HG02981 (cell line): ENCODE data around the gene FRG2B.
"Not testable (repeated sequence)": the region's sequence is repeated elsewhere in the genome, so short reads cannot be mapped to it uniquely, and the experiment has no call there.

Experiments used
- ATAC-seq: cut with Tn5 transposase; IDR thresholded peaks from one replicate; pipeline ENCODE4 v1.9.1; 2021; ENCODE audit warnings: mild to moderate bottlenecking, moderate library complexity; ENCODE audit not compliant: unreplicated experiment

The FRG2B gene

DNA sequence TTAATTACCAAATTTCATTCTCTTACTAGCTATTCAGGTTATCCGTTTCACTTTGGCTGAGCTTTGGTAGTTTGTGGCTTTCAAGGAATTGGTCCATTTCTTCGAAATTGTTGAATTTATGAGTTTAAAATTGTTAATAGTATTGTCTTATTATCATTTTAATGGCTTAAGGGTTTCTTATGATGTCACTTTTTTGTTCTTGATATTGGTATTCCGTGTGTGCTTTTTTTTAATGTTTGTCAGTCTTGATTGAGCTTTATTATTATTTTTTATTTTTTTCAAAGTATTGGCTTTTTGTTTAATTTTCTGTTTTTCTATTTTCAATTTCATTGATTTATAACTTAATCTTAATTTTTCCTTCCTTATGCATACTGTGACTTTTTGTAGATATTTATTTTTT, 25.9 kb downstream of the FRG2B start:
- ATAC-seq = no peak

DNA sequence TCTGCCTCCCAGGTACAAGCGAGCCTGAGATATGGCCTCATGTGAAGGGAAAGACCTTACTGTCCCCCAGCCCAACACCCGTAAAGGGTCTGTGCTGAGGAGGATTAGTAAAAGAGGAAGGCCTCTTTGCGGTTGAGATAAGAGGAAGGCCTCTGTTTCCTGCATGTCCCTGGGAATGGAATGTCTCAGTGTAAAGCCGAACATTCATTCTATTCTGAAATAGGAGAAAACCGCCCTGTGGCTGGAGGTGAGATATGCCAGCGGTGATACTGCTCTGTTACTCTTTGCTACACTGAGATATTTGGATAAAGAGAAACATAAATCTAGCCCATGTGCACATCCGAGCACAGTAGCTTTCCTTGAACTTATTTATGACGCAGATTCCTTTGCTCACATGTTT, 26.7 kb downstream of the FRG2B start:
- ATAC-seq = not testable (repeated sequence)

GRCh38 chr10:133592716-133593115, 33.9 kb downstream of the FRG2B start:
- ATAC-seq = no peak

DNA sequence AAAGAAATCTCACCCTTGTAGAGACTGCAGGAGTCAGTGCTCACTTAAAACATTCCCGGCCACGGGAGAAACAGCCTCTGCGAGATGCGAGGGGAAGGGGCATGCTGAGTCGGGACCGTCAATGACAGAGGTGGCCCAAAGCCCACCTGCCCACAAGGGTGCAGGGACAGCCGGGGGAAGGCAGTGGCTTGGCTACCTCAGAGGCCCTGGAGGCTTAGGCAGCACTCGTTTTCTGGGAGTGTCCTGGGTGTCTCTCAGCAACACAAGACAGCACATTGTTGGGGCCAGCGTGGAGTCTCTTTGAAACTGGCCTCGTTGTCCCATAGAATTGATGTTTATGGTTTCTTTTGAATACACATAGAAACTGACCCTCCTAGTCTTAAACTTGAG, 35.6 kb downstream of the FRG2B start:
- ATAC-seq = no peak

DNA sequence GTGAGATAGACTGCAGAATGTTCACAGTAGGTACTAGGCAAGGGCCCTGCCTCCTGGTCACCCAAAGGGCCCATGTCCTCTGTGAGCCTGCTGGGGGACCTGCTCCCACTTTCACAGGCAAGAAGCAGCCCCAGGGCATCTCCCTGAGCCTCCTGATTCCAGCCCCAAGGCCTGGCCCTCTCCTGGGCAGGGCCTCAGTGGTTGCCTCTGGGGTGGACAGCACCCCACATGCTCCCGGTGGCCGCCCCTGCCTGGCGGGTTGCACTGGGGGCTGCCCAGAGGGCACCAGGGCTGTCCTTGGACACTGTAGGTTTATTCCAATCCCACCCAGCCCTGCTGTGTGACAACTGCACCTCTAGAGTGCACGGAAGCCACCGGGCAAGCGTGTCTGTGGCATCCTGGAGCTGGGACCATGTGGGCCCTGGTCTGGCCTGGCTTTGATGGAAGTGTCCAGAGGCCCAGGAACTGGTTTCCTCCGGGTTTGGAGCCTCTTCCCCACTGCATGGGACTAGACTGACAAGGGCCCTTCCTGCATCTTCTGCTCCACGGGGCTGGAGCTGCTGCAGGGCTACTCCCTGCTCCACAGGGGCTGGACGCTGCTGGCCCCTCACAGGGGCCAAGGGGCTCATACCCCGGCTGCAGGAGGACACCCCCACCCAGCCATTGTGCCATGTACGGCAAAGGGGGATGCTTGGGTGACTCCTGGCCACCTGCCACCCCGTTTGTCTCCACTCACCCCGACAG, 36.2 kb downstream of the FRG2B start:
- no peak for ATAC-seq

DNA sequence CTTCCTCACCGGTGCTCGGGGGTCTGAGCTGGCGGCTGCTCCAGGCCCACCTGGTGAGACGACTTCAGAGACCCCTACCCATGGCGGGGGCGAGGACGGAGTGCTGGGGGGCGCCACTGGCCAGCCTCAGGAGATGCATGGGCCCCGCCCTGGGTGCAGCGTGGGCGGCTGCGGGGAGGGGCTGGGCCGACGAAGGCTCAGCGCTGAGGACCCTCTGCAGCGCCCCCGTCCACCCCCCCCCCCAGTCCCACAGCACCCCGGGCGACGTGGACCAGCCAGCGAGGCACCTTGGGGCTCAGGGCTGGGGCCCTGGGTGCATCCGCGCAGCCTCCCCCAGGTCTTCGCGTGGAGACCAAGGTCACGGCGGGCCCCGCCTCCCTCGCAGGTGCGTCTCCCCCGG, 49.6 kb downstream of the FRG2B start:
- not testable (repeated sequence) for ATAC-seq
